Measurements from ENCODE around the gene HSP90AA1. TPM values are rescaled to one million over a fixed set of nuclear protein-coding genes. Genes with fewer than 3 reads are reported as not detected.
A peak's percentile ranks its signal among the peaks of the same experiment; 100 is the strongest.
"Not testable (repeated sequence)": the region's sequence is repeated elsewhere in the genome, so short reads cannot be mapped to it uniquely, and the experiment has no call there.

The HSP90AA1 gene
- 379 and 390 TPM in 2 replicates for total RNA-seq
- polyA plus RNA-seq (2012) = 212 TPM

- DNase-seq (ENCODE audit: low read depth) = peak; percentile 95
These were observed at the start of gene HSP90AA1 for GRCh38 chr14:102086972-102087761. TSS of gene HSP90AA1 (minus strand) at chr14:102087044. CDS start at chr14:102086378, 666 bp downstream.

GRCh38 chr14:102135456-102135855 is 48.6 kb upstream of the HSP90AA1 start:
- DNase-seq (ENCODE audit: low read depth) = not testable (repeated sequence)

- not testable (repeated sequence) for DNase-seq (ENCODE audit: low read depth)
These were observed 47.9 kb upstream of the HSP90AA1 start for GRCh38 chr14:102134719-102135118.

- not testable (repeated sequence) for DNase-seq (ENCODE audit: low read depth)
These were observed 47.2 kb upstream of the HSP90AA1 start for GRCh38 chr14:102134021-102134420.

DNA sequence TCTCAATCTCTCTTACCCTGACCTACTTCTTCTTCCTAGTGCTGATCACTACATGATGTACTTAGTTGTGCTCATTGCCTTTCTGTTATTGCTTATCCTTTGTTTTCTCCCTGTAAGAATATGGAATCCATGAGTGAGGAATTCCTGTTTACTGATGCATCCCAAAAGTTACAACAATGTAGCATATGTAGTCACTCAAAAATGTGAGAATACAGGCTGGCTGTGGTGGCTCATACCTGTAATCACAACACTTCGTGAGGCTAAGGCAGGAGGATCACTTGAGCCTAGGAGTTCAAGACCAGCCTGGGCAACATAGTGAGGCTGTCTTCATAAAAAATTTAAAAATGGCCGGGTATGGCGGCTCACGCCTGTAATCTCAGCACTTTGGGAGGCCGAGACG is 44.9 kb upstream of the HSP90AA1 start:
- DNase-seq (ENCODE audit: low read depth) = no peak

DNA sequence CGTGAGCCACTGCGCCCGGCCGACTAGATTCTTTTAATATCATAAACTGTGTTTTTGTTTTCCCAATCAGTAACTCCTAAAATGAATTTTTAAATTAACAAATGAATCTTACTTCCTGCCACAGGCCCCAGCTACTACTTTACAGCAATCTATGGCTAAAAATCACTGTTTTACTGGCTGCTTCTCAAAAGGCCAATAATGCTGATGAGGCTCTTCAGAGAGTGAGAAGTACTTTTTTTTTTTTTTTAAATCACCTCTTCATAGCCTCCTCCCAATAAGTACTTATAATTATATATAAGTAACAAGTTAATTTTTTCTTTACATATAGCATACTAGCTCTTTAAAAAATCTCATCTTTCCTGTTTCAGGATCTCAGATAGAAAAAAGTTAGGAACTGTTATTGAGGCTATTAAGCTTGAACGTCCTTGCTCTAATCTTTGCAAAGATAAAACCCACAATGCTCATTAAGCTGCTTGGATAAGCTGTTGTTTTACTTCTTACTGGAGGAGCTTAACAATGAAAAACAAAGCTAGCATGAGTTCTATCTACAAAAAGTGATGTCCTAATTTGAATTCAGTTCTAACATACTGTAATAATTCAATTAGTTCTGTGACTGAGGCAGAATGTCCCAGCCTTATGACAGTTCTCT is 40.1 kb upstream of the HSP90AA1 start:
- DNase-seq (ENCODE audit: low read depth) = no peak

DNA sequence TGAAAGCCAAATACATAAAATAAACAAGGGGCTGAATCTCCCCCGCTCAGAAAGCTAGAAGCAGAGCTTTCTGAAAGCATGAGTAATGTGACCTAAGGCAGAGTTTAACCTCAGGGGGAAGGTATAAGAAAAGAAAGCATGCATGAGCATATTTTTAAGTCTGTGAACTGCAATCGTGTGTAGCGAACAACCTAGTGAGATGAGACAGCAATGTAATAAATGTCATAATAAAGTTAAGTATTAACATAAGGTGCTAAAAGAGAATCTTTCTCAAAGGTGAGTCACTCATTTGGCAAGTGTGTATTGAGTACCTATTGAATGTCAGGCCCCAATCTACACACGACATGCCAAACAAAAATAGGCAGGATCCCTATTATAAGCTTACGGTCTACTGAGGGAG is 38.7 kb upstream of the HSP90AA1 start:
- DNase-seq (ENCODE audit: low read depth) = no peak

GRCh38 chr14:102124419-102124818 is 37.6 kb upstream of the HSP90AA1 start:
- DNase-seq (ENCODE audit: low read depth) = no peak

DNA sequence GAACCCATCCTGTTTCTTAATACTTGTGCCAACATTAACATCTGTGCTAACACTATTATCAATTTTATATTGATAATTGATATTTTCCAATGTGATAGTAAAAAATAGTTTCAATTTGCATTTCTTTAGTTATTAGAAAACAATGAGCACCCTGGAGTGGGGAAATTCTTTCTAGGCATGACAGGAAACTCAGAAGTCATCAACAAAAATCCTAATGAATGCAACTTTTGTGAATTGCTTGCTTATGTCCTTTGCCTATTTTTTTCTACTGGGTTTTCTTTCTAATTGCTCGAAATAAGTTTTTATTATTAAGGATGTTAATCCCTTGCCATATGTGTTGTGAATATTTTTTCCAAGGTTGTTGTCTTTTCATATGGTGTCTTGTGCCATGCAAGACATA is 34.7 kb upstream of the HSP90AA1 start:
- no peak for DNase-seq (ENCODE audit: low read depth)

GRCh38 chr14:102120888-102121287 is 34.0 kb upstream of the HSP90AA1 start:
- no peak for DNase-seq (ENCODE audit: low read depth)

- no peak for DNase-seq (ENCODE audit: low read depth)
These were observed 31.0 kb upstream of the HSP90AA1 start for GRCh38 chr14:102117852-102118251.

DNA sequence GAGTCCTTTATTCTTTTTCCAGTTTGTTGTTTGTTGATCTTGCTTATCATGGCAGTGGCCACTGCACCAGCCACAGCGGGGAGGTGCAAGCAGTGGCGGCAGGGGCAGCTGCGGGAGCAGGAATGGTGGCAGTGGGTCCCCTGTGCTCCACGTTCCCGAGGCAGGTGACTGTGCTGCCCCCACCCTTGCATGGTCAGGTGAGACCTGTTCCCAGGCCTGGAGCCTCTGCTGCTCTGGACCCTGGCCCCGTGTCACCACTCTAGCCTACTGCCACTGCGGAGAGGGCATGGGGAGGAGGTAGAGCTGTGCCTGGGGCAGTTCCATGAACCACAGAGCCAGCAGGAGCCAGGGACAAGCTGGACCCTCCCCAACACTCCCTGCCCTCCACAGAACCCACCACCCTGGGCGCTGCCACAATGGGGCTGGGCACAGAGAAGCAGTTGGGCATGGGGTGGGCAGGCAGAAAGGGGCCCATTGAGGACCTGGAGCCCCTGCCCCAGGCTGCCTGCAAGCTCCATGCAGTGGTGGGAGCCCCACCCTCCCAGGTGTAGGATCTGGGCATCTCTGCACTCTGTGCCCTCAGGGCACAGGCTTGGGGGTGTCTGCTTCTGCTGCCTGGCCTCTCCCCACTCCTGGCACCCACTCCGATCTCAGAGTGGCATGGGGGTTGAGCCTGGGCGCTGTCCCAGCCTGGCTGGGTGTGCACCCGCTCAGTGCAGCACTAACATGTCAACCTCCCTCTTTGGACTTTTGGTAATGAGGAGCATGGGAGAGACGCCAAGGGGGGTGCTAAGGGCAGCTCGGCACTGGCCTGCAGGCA is 29.7 kb upstream of the HSP90AA1 start:
- DNase-seq (ENCODE audit: low read depth) = no peak

- no peak for DNase-seq (ENCODE audit: low read depth)
These were observed 24.3 kb upstream of the HSP90AA1 start for GRCh38 chr14:102111101-102111500.

- DNase-seq (ENCODE audit: low read depth) = not testable (repeated sequence)
These were observed 22.5 kb upstream of the HSP90AA1 start for GRCh38 chr14:102109332-102109731.

DNA sequence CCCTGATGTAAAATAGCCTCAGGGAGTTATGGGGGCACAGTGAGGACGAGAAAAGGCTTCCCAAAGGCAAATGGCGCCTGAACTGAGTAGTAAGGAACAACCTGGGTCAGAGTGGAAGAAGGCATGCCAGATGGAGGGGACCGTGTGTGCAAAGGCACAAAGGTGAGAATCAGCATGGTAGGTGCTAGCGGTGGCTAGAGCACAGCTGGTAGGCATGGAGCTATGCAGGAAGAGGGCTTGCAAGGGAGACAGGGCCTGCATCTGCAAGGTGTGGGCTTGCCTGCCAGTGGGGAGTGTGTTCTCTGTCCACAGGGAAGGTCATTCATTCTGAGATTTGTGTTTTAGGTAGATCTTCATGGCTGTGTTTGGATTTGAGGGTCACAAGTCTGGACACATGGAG is 18.5 kb upstream of the HSP90AA1 start:
- DNase-seq (ENCODE audit: low read depth) = no peak

GRCh38 chr14:102103062-102103695 is 16.3 kb upstream of the HSP90AA1 start:
- no peak for DNase-seq (ENCODE audit: low read depth)

- DNase-seq (ENCODE audit: low read depth) = no peak
These were observed 10.7 kb upstream of the HSP90AA1 start for GRCh38 chr14:102097441-102098135.

DNA sequence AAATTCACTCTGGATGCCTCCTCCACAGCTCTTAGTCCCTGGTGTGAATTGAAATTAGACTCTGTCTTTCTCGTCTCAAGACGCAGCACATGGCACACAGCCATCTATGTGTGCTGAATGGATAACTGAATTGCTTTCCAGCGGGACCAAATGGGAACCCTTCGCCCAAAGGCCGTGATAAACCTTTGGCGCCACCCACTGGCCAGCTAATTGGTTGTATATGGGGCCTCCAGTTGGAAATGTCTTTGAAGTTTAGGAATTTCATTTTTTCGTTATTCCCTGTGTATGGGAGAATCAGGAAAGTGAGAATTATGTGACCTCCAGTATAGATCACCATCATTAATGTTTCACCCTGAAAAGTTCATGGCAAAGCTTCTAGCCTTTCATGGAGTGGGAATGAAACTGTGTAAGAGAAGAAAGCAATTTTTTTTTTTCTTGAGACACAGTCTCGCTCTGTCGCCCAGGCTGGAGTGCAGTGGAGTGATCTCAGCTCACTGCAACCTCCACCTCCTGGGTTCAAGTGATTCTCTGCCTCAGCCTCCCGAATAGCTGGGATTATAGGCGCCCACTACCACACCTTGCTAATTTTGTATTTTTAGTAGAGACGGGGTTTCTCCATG is 9.8 kb upstream of the HSP90AA1 start:
- DNase-seq (ENCODE audit: low read depth) = peak; percentile 85

GRCh38 chr14:102095871-102096568 is 9.2 kb upstream of the HSP90AA1 start:
- DNase-seq (ENCODE audit: low read depth) = no peak

Measured in myocyte (in vitro differentiated cells).